GM12892 (cell line): ENCODE measurements around the gene IDUA.

Source experiments
- POLR2A ChIP-seq: IDR thresholded peaks from 2 replicates; pipeline ENCODE4 v1.6.1; 2011; ENCODE audit warnings: low read depth, low read length, control low read depth
- POLR2AphosphoS5 ChIP-seq: IDR thresholded peaks from 2 replicates; pipeline ENCODE4 v1.6.1; 2011; ENCODE audit warnings: low read depth, low read length, control low read depth
- TAF1 ChIP-seq: IDR thresholded peaks from 2 replicates; pipeline ENCODE4 v1.6.1; 2011; ENCODE audit warnings: low read depth, mild to moderate bottlenecking, control low read depth, low read length, borderline replicate concordance

- no peak for TF ChIP-seq TAF1
- no peak for TF ChIP-seq POLR2AphosphoS5
- no peak for TF ChIP-seq POLR2A
These were observed 21.6 kb upstream of the IDUA start for GRCh38 chr4:965048-965765.
